ENCODE results near the gene KCNS1. TPM values are rescaled to one million over a fixed set of nuclear protein-coding genes. Genes with fewer than 3 reads are reported as not detected.

The KCNS1 gene
- total RNA-seq, 1 donor from 2014 or later, result 3.5 TPM

GRCh38 chr20:45109634-45110033 is 8.7 kb upstream of the KCNS1 start:
- ATAC-seq (no peak), DNase-seq (no peak)
- Histone ChIP-seq H3K27ac (no peak overlapping the region), H3K9me3 (no peaks in the 10 kb centered on the region), H3K27me3 (ENCODE audit: low read depth) (no peaks in the 10 kb centered on the region), H3K36me3 (no peaks in the 10 kb centered on the region), H3K4me1 (no peaks in the 10 kb centered on the region), H3K4me3 (no peak overlapping the region)
- no peak for TF ChIP-seq CTCF (IDR thresholded peaks at IDR 0.05)
- intact Hi-C loops (cut with DNase I), result no loop called here

- no peak for DNase-seq
- TF ChIP-seq CTCF (IDR thresholded peaks at IDR 0.05), result no peak
- Histone ChIP-seq H3K27ac (no peak overlapping the region), H3K4me3 (no peak overlapping the region), H3K4me1 (peaks cover 6% of the 10 kb centered on the region), H3K9me3 (no peaks in the 10 kb centered on the region), H3K36me3 (no peaks in the 10 kb centered on the region), H3K27me3 (ENCODE audit: low read depth) (peaks cover 11% of the 10 kb centered on the region)
- ATAC-seq, result no peak
- intact Hi-C loops (cut with DNase I), result no loop called here
These were observed 4.4 kb upstream of the KCNS1 start for GRCh38 chr20:45105317-45105716.

- Histone ChIP-seq H3K36me3 (no peaks in the 10 kb centered on the region), H3K9me3 (no peaks in the 10 kb centered on the region), H3K4me1 (peaks cover 6% of the 10 kb centered on the region), H3K27me3 (ENCODE audit: low read depth) (peaks cover 17% of the 10 kb centered on the region), H3K4me3 (no peak overlapping the region), H3K27ac (no peak overlapping the region)
- DNase-seq (no peak), ATAC-seq (peak; percentile 53 to 62)
- intact Hi-C loops (cut with DNase I), result no loop called here
- no peak for TF ChIP-seq CTCF (IDR thresholded peaks at IDR 0.05)
These were observed 3.9 kb upstream of the KCNS1 start for GRCh38 chr20:45104786-45105185.

- Histone ChIP-seq H3K4me1 (peaks cover 8% of the 10 kb centered on the region), H3K36me3 (no peaks in the 10 kb centered on the region), H3K27ac (no peak overlapping the region), H3K4me3 (no peak overlapping the region), H3K9me3 (no peaks in the 10 kb centered on the region), H3K27me3 (ENCODE audit: low read depth) (peaks cover 34% of the 10 kb centered on the region)
- TF ChIP-seq CTCF (IDR thresholded peaks at IDR 0.05), result no peak
- DNase-seq (no peak), ATAC-seq (no peak)
- intact Hi-C loops (cut with DNase I), result no loop called here
These were observed 2.1 kb upstream of the KCNS1 start for GRCh38 chr20:45103072-45103471.

- DNase-seq (no peak), ATAC-seq (peak; percentile 6 to 70)
- intact Hi-C loops (cut with DNase I), result no loop called here
- Histone ChIP-seq H3K36me3 (no peaks in the 10 kb centered on the region), H3K27me3 (ENCODE audit: low read depth) (peaks cover 50% of the 10 kb centered on the region), H3K4me3 (no peak overlapping the region), H3K9me3 (no peaks in the 10 kb centered on the region), H3K27ac (no peak overlapping the region), H3K4me1 (peaks cover 10% of the 10 kb centered on the region)
- no peak for TF ChIP-seq CTCF (IDR thresholded peaks at IDR 0.05)
These were observed 465 bp upstream of the KCNS1 start for GRCh38 chr20:45101333-45101850.
